GM23338 (cell line): ENCODE measurements around the gene STK38.

Experiments used
- CTCF ChIP-seq, 2 experiments: fragments of 200-600 bp in 1 of 2; sonication (generic) in 1 of 2; conservative IDR thresholded peaks; 2 replicates each; pipeline versions ENCODE4 v1.5.1 to v1.6.1; 2016 to 2017; ENCODE audit warnings: antibody characterized with exemption in 2 of 2, low read depth in 2 of 2, mild to moderate bottlenecking in 2 of 2, moderate library complexity in 1 of 2
- EZH2 ChIP-seq: fragments of 200-600 bp; sonication (generic); IDR thresholded peaks from one replicate; pipeline ENCODE4 v1.8.0; 2017; ENCODE audit warnings: antibody characterized with exemption, mild to moderate bottlenecking, low read depth; ENCODE audit not compliant: unreplicated experiment
- POLR2AphosphoS5 ChIP-seq: IDR thresholded peaks from 2 replicates; pipeline ENCODE4 v1.6.1; 2016; ENCODE audit warnings: antibody characterized with exemption, low read depth
- REST ChIP-seq: IDR thresholded peaks from one replicate; pipeline ENCODE4 v1.6.1; 2018; ENCODE audit warnings: antibody characterized with exemption; ENCODE audit not compliant: unreplicated experiment
- ZNF331 ChIP-seq: fragments of 250-450 bp; sonication (Bioruptor Pico); IDR thresholded peaks from 2 replicates; pipeline ENCODE4 v1.5.0; 2020; ENCODE audit warnings: low read depth, mild to moderate bottlenecking, moderate library complexity

DNA sequence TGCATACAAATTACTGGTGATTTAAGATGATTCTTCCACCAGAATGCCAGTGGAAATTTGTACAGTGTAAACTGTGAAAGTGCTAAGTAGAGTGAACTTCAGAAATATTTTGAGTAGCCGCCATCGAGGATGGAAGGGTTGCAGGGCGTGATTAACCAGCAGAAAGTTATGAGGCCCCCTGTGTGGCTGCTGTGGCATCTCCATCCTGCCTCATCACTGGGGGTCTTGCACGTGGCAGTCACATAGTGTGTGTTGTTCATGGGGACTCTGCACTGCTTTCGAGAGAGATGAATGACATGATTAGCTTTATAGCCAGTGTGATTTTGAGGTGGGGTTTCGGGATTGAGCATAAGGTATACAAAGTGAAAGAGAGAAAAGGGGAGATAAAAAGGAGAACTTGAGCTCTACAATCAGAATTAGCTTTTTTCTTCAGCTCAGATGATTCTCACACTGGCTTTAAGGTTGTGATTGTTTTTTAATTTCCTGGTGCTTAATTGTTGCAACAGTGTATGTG, 78.1 kb downstream of the STK38 start:
- TF ChIP-seq POLR2AphosphoS5 (no peak), REST (no peak), CTCF (conservative IDR thresholded peaks at IDR 0.05; ENCODE audit: low read depth in 2 of 2) (no peak), EZH2 (no peak), ZNF331 (CRISPR knock-in tag) (no peak)
